ENCODE results near the gene STC2. TPM values are rescaled to one million over a fixed set of nuclear protein-coding genes. Genes with fewer than 3 reads are reported as not detected.
A peak's percentile ranks its signal among the peaks of the same experiment; 100 is the strongest.

Gene STC2
- total RNA-seq, 4 donors from 2014 or later = 0.64 to 26.1 (median 1.9) TPM

GRCh38 chr5:173328844-173329490 is 753 bp upstream of the STC2 start:
- peaks cover 32 to 62% (median 37%) of the 10 kb centered on the region in 3 donors for H3K4me1 ChIP-seq
- DNase-seq = no peak

GRCh38 chr5:173327084-173327947 is 898 bp downstream of the STC2 start:
- intact Hi-C loops (cut with DNase I) = no loop called here
- Histone ChIP-seq H3K4me3 (peak overlapping the region; percentile 18 to 66 (median 42)), H3K27ac (peak overlapping the region in 2 of 4 donors; percentile 36 to 54), H3K4me1 (peaks cover 32 to 73% (median 43%) of the 10 kb centered on the region in 3 donors), H3K9me3 (no peaks in the 10 kb centered on the region), H3K27me3 (peaks cover 0 to 91% (median 11%) of the 10 kb centered on the region in 4 donors), H3K36me3 (no peaks in the 10 kb centered on the region)
- TF ChIP-seq CTCF (IDR thresholded peaks at IDR 0.05) = no peak
- no peak for TF ChIP-seq POLR2A (IDR thresholded peaks at IDR 0.05)
- DNase-seq = no peak
- WGBS, 2 donors = 1 to 6% methylated on average over 10 to 26 of the region's 76 CpGs

More at GRCh38 chr5:173328844-173329490, 753 bp upstream of the STC2 start:
- peaks cover 0 to 90% (median 11%) of the 10 kb centered on the region in 4 donors for H3K27me3 ChIP-seq
- no peak for TF ChIP-seq POLR2A (IDR thresholded peaks at IDR 0.05)
- no peak for TF ChIP-seq CTCF (IDR thresholded peaks at IDR 0.05)
- H3K27ac ChIP-seq = peak overlapping the region in 1 of 4 donors; percentile 31
- intact Hi-C loops (cut with DNase I) = no loop called here
- peak overlapping the region; percentile 24 to 66 (median 42) for H3K4me3 ChIP-seq
- no peaks in the 10 kb centered on the region for H3K9me3 ChIP-seq
- WGBS, 2 donors = 3 to 5% methylated on average over 10 to 17 of the region's 29 CpGs
- H3K36me3 ChIP-seq = no peaks in the 10 kb centered on the region

- Histone ChIP-seq H3K4me1 (peaks cover 32 to 72% (median 43%) of the 10 kb centered on the region in 3 donors), H3K4me3 (peak overlapping the region in 3 of 4 donors; percentile 36 to 66 (median 48)), H3K36me3 (no peaks in the 10 kb centered on the region), H3K27me3 (peaks cover 0 to 88% (median 11%) of the 10 kb centered on the region in 4 donors), H3K27ac (peak overlapping the region in 1 of 4 donors; percentile 54), H3K9me3 (no peaks in the 10 kb centered on the region)
- 14 to 26% methylated on average over 9 to 11 of the region's 15 CpGs for WGBS, 2 donors
- DNase-seq = no peak
- TF ChIP-seq CTCF (IDR thresholded peaks at IDR 0.05) = no peak
- no peak for TF ChIP-seq POLR2A (IDR thresholded peaks at IDR 0.05)
- intact Hi-C loops (cut with DNase I) = no loop called here
These were observed 1.7 kb downstream of the STC2 start for GRCh38 chr5:173326501-173326960.

GRCh38 chr5:173325091-173325698 is 3.0 kb downstream of the STC2 start:
- peaks cover 0 to 86% (median 11%) of the 10 kb centered on the region in 4 donors for H3K27me3 ChIP-seq
- H3K4me3 ChIP-seq = no peak overlapping the region
- DNase-seq = no peak
- intact Hi-C loops (cut with DNase I) = no loop called here
- H3K9me3 ChIP-seq = no peaks in the 10 kb centered on the region
- no peak for TF ChIP-seq POLR2A (IDR thresholded peaks at IDR 0.05)
- no peak for TF ChIP-seq CTCF (IDR thresholded peaks at IDR 0.05)
- WGBS, 2 donors = 71 to 79% methylated on average over 11 to 13 of the region's 13 CpGs
- H3K36me3 ChIP-seq = no peaks in the 10 kb centered on the region
- peaks cover 32 to 85% (median 43%) of the 10 kb centered on the region in 3 donors for H3K4me1 ChIP-seq
- H3K27ac ChIP-seq = peak overlapping the region; percentile 4 to 75 (median 56)
